Nephron progenitor cell (in vitro differentiated cells): ENCODE measurements around the gene HMGN2.

Experiments
- DNase-seq: peaks from one replicate; pipeline ENCODE4 v3.0.0; 2021
- H3K27ac Mint-ChIP-seq: 2 replicates; pipeline ENCODE4 v1.8.0; 2021; ENCODE audit warnings: mild to moderate bottlenecking, moderate library complexity, mixed read lengths
- H3K27me3 Mint-ChIP-seq: 2 replicates; pipeline ENCODE4 v1.8.0; 2021; ENCODE audit warnings: mild to moderate bottlenecking, low read depth, mixed read lengths; ENCODE audit not compliant: poor library complexity
- H3K36me3 Mint-ChIP-seq: 2 replicates; pipeline ENCODE4 v1.8.0; 2021; ENCODE audit warnings: low read depth, mixed read lengths
- H3K4me1 Mint-ChIP-seq: 2 replicates; pipeline ENCODE4 v1.8.0; 2021; ENCODE audit warnings: mixed read lengths
- H3K4me3 Mint-ChIP-seq: 2 replicates; pipeline ENCODE4 v1.8.0; 2021; ENCODE audit warnings: mild to moderate bottlenecking, moderate library complexity, mixed read lengths
- H3K9me3 Mint-ChIP-seq: 2 replicates; pipeline ENCODE4 v1.8.0; 2021; ENCODE audit warnings: mild to moderate bottlenecking, moderate library complexity, mixed read lengths
- TF ChIP-seq, protein P1 (sequence below): fragments of 200-600 bp; sonication (generic); IDR thresholded peaks from 2 replicates; pipeline ENCODE4 v1.5.0; 2021; ENCODE audit warnings: antibody characterized with exemption

HMGN2 gene

GRCh38 chr1:26459573-26460031 lies 12.6 kb upstream of the HMGN2 start:
- H3K27me3 Mint-ChIP-seq = no peaks in the 10 kb centered on the region
- TF ChIP-seq, protein P1, sequence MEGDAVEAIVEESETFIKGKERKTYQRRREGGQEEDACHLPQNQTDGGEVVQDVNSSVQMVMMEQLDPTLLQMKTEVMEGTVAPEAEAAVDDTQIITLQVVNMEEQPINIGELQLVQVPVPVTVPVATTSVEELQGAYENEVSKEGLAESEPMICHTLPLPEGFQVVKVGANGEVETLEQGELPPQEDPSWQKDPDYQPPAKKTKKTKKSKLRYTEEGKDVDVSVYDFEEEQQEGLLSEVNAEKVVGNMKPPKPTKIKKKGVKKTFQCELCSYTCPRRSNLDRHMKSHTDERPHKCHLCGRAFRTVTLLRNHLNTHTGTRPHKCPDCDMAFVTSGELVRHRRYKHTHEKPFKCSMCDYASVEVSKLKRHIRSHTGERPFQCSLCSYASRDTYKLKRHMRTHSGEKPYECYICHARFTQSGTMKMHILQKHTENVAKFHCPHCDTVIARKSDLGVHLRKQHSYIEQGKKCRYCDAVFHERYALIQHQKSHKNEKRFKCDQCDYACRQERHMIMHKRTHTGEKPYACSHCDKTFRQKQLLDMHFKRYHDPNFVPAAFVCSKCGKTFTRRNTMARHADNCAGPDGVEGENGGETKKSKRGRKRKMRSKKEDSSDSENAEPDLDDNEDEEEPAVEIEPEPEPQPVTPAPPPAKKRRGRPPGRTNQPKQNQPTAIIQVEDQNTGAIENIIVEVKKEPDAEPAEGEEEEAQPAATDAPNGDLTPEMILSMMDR = no peak
- H3K4me1 Mint-ChIP-seq = no peaks in the 10 kb centered on the region
- H3K36me3 Mint-ChIP-seq = peaks cover 56% of the 10 kb centered on the region
- peak overlapping the region; percentile 51 for H3K27ac Mint-ChIP-seq
- DNase-seq = no peak
- H3K4me3 Mint-ChIP-seq = no peak overlapping the region
- no peaks in the 10 kb centered on the region for H3K9me3 Mint-ChIP-seq

DNA sequence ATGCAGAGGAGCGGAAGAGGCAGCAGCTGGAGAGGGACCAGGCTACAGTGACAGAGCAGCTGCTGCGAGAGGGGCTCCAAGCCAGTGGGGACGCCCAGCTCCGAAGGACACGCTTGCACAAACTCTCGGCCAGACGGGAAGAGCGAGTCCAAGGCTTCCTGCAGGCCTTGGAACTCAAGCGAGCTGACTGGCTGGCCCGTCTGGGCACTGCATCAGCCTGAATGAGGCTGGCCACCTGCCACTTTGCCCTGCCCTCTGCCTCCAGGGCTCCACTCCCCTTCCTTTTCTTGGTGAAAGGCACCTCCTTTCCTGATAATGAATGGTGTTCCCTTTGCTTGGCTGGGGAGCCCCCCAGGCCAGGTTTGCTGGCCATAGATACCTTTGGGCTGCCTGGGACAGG lies 3.3 kb upstream of the HMGN2 start:
- DNase-seq = no peak
- TF ChIP-seq, protein P1 = no peak
- Mint-ChIP-seq H3K27ac (no peak overlapping the region), H3K27me3 (peaks cover 12% of the 10 kb centered on the region), H3K9me3 (no peaks in the 10 kb centered on the region), H3K4me3 (no peak overlapping the region), H3K4me1 (peaks cover 31% of the 10 kb centered on the region), H3K36me3 (peaks cover 48% of the 10 kb centered on the region)

- DNase-seq = no peak
- Mint-ChIP-seq H3K36me3 (peaks cover 52% of the 10 kb centered on the region), H3K4me3 (no peak overlapping the region), H3K27ac (no peak overlapping the region), H3K27me3 (peaks cover 12% of the 10 kb centered on the region), H3K4me1 (peaks cover 37% of the 10 kb centered on the region), H3K9me3 (no peaks in the 10 kb centered on the region)
- TF ChIP-seq, protein P1 = no peak
These were observed 2.7 kb upstream of the HMGN2 start for GRCh38 chr1:26469558-26469957.

- DNase-seq = no peak
- Mint-ChIP-seq H3K4me1 (peaks cover 46% of the 10 kb centered on the region), H3K36me3 (peaks cover 47% of the 10 kb centered on the region), H3K9me3 (no peaks in the 10 kb centered on the region), H3K4me3 (peak overlapping the region; percentile 89), H3K27ac (no peak overlapping the region), H3K27me3 (peaks cover 12% of the 10 kb centered on the region)
- TF ChIP-seq, protein P1 = no peak
These were observed 1.3 kb upstream of the HMGN2 start for GRCh38 chr1:26470878-26471497.

DNA sequence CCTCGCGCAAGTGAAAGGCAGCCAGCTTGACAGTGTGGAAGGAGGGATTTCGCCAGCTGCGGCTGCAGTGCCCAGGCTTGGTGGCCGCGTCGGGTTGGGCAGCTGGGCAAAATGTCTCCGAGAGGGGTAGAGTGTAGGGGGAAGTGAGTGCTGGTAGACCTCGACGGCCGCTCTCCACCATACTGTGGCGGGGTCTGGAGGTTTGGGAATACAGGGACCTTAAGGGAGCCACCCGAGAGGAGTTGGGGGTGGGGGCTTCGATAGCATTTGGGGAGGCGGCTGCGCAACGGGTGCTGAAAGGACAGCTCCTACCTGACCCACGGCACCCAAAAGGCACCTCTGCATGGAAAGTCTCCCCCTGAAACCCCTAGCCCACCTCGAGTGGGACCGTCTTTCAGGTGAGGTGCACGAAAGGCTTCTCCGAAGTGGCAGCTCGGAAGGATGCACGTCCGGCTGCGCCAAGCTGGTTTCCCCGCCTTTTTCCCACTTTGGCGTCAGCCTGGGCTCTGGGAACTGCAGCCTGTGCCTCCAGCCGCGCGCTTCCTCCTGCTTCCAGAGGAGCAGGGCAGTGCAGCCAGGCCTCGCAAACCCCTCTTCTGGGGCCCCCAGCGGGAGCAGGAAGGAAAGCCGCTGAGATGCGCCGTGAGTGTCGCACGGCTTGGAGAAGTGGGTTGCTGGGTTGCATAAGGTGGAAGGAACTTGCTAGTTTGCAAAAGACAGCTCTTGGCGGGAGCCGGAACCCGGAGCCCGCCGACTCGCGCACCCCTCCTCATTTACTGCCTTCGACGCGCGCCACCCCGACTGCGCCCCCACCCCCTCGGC lies 531 bp upstream of the HMGN2 start:
- H3K9me3 Mint-ChIP-seq = no peaks in the 10 kb centered on the region
- peaks cover 47% of the 10 kb centered on the region for H3K36me3 Mint-ChIP-seq
- TF ChIP-seq, protein P1 = no peak
- peaks cover 48% of the 10 kb centered on the region for H3K4me1 Mint-ChIP-seq
- peak overlapping the region; percentile 89 for H3K4me3 Mint-ChIP-seq
- H3K27me3 Mint-ChIP-seq = peaks cover 12% of the 10 kb centered on the region
- DNase-seq = peak; percentile 72
- peak overlapping the region; percentile 98 for H3K27ac Mint-ChIP-seq
